GM12875 (cell line): ENCODE measurements around the gene OBSCN.

Source experiments
- H3K4me3 ChIP-seq: one replicate; pipeline ENCODE4 v1.5.1; 2011; ENCODE audit warnings: low read depth, low read length, control low read depth
- CTCF ChIP-seq: IDR thresholded peaks from 2 replicates; pipeline ENCODE4 v1.5.1; 2011; ENCODE audit warnings: low read depth, mild to moderate bottlenecking, control low read depth, inconsistent platforms, low read length, moderate library complexity, borderline replicate concordance; ENCODE audit not compliant: insufficient read depth

OBSCN gene

GRCh38 chr1:228307218-228308023 is 99.6 kb downstream of the OBSCN start:
- H3K4me3 ChIP-seq = no peak overlapping the region
- no peak for TF ChIP-seq CTCF

- no peak overlapping the region for H3K4me3 ChIP-seq
- TF ChIP-seq CTCF = no peak
Observed at GRCh38 chr1:228308085-228308601, 100.3 kb downstream of the OBSCN start.

- no peak overlapping the region for H3K4me3 ChIP-seq
- 0 out of 2 replicates have a peak, but pooled peaks have one; percentile 14 for TF ChIP-seq CTCF
Observed at GRCh38 chr1:228308628-228309325, 100.9 kb downstream of the OBSCN start.

GRCh38 chr1:228309326-228310067 is 101.7 kb downstream of the OBSCN start:
- TF ChIP-seq CTCF = no peak
- H3K4me3 ChIP-seq = no peak overlapping the region

- H3K4me3 ChIP-seq = no peak overlapping the region
- no peak for TF ChIP-seq CTCF
Observed at GRCh38 chr1:228310162-228310792, 102.4 kb downstream of the OBSCN start.

- TF ChIP-seq CTCF = no peak
- no peak overlapping the region for H3K4me3 ChIP-seq
Observed at GRCh38 chr1:228311091-228311490, 103.2 kb downstream of the OBSCN start.
